Keratinocyte (primary cell): ENCODE data around the gene TMEM87B. TPM values are rescaled to one million over a fixed set of nuclear protein-coding genes. Genes with fewer than 3 reads are reported as not detected.

ENCODE experiments used
- DNase-seq: peaks from one replicate; pipeline ENCODE4 v3.0.0-alpha.2; 2011; ENCODE audit warnings: low read depth, missing footprints, low spot score
- FAIRE-seq: peaks from 2 replicates; lab custom pipeline; 2011; peaks lifted over from hg19 to GRCh38; lab: Jason Lieb, UNC
- H2AFZ ChIP-seq: 2 replicates; pipeline ENCODE4 v1.6.0; 2012; ENCODE audit warnings: low read length, control low read depth, inconsistent platforms; ENCODE audit not compliant: control insufficient read depth
- H3K27ac ChIP-seq: 2 replicates; pipeline ENCODE4 v1.5.1; 2011; ENCODE audit warnings: low read length; ENCODE audit not compliant: control insufficient read depth, insufficient read depth
- H3K27me3 ChIP-seq: 3 replicates; pipeline ENCODE4 v1.6.0; 2011; ENCODE audit warnings: low read length; ENCODE audit not compliant: control insufficient read depth, insufficient read depth; ENCODE audit errors: extremely low read depth
- H3K36me3 ChIP-seq, 2 experiments: 2 replicates in 1 of 2; 3 replicates in 1 of 2; pipeline ENCODE4 v1.5.1; 2011; ENCODE audit warnings: low read length in 2 of 2, mild to moderate bottlenecking in 1 of 2; ENCODE audit not compliant: control insufficient read depth in 2 of 2, insufficient read depth in 2 of 2; ENCODE audit errors: extremely low read depth in 1 of 2
- H3K4me1 ChIP-seq: 3 replicates; pipeline ENCODE4 v1.5.1; 2011; ENCODE audit warnings: low read length; ENCODE audit not compliant: control insufficient read depth, insufficient read depth; ENCODE audit errors: extremely low read depth
- H3K4me2 ChIP-seq: 3 replicates; pipeline ENCODE4 v1.6.0; 2011; ENCODE audit warnings: low read depth, low read length; ENCODE audit not compliant: control insufficient read depth, insufficient read depth; ENCODE audit errors: extremely low read depth
- H3K4me3 ChIP-seq, 3 experiments: fragments of 200-600 bp in 1 of 3; sonication (generic) in 1 of 3; 2 replicates in 2 of 3; 3 replicates in 1 of 3; pipeline ENCODE4 v1.5.1; 2011 to 2016; ENCODE audit warnings: low read length in 3 of 3, mild to moderate bottlenecking in 3 of 3, control low read depth in 2 of 3, inconsistent platforms in 1 of 3, low read depth in 1 of 3, mixed read lengths in 1 of 3, mixed run types in 1 of 3, moderate library complexity in 1 of 3; ENCODE audit not compliant: control insufficient read depth in 2 of 3, insufficient read depth in 2 of 3; ENCODE audit errors: extremely low read depth in 1 of 3
- H3K79me2 ChIP-seq: 2 replicates; pipeline ENCODE4 v1.6.0; 2012; ENCODE audit warnings: low read length; ENCODE audit not compliant: control insufficient read depth, insufficient read depth
- H3K9ac ChIP-seq: 3 replicates; pipeline ENCODE4 v1.6.0; 2011; ENCODE audit warnings: low read length; ENCODE audit not compliant: control insufficient read depth, insufficient read depth; ENCODE audit errors: extremely low read depth
- H3K9me1 ChIP-seq: 3 replicates; pipeline ENCODE4 v1.6.0; 2011; ENCODE audit warnings: low read length; ENCODE audit not compliant: control insufficient read depth, insufficient read depth; ENCODE audit errors: extremely low read depth
- H3K9me3 ChIP-seq: 2 replicates; pipeline ENCODE4 v1.5.1; 2012; ENCODE audit warnings: low read depth, low read length; ENCODE audit not compliant: control insufficient read depth
- H4K20me1 ChIP-seq: 3 replicates; pipeline ENCODE4 v1.6.0; 2011; ENCODE audit warnings: low read length; ENCODE audit not compliant: control insufficient read depth, insufficient read depth; ENCODE audit errors: extremely low read depth
- EZH2 ChIP-seq: IDR thresholded peaks from one replicate; pipeline ENCODE4 v1.6.1; 2012; ENCODE audit warnings: inconsistent platforms, mild to moderate bottlenecking, low read length, moderate library complexity
- dilution Hi-C: fragments of 300-500 bp; cut with MboI; formaldehyde crosslinking; loops from one replicate; pipeline ENCODE4 v1.7.0; 2020; ENCODE audit warnings: low sequenced_read_pairs; ENCODE audit not compliant: extremely low pct_ligation_motif_present
- polyA plus RNA-seq, 5 experiments: library from polyadenylated mRNA; depleted of rRNA in 3 of 5; stranded (reverse) in 3 of 5; stranded (forward) in 1 of 5; unstranded in 1 of 5; fragments of >200 nt; gene quantifications; 1 replicate in 1 of 5; 2 replicates in 3 of 5; 3 replicates in 1 of 5; pipeline versions ENCODE4 v1.2.1 to v1.2.3, GENCODE V29; 2011 to 2012; ENCODE audit warnings: missing spikeins in 2 of 5, low read depth in 1 of 5, low replicate concordance in 1 of 5
- TF ChIP-seq, protein P1 (sequence below), 3 experiments: IDR thresholded peaks in 1 of 3; conservative IDR thresholded peaks in 1 of 3; optimal IDR thresholded peaks in 1 of 3; 2 replicates in 2 of 3; 3 replicates in 1 of 3; pipeline versions ENCODE3 to v1.5.1; 2011; ENCODE audit warnings: low read length in 3 of 3, mild to moderate bottlenecking in 3 of 3, moderate library complexity in 2 of 3, control low read depth in 1 of 3, inconsistent platforms in 1 of 3; ENCODE audit not compliant: insufficient read depth in 2 of 3; ENCODE audit errors: extremely low read depth in 1 of 3

The TMEM87B gene
- polyA plus RNA-seq, 1 donor (not counting 4 experiments of a cell fraction or from before 2014, with no cell fraction given) = 37.3 TPM

DNA sequence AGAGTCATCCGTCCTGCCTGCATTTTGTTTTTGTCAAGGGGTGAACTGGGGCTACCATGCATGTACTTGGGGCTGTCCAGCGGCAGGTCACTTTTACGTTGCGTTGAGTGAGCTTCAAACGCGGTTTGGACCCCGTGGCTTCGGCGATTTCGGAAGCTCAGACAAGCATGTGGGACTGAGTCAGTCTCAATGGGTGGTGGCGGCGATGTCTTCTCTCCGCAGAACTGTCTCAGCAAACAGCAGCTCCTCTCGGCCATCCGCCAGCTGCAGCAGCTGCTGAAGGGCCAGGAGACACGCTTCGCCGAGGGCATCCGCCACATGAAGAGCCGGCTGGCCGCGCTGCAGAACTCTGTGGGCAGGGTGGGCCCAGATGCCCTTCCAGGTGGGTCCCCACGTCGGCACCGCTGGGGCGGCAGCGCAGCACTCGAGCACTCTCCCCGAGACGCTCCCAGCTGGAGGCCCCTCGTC lies 104.4 kb downstream of the TMEM87B start:
- TF ChIP-seq EZH2 = no peak
- TF ChIP-seq, protein P1, sequence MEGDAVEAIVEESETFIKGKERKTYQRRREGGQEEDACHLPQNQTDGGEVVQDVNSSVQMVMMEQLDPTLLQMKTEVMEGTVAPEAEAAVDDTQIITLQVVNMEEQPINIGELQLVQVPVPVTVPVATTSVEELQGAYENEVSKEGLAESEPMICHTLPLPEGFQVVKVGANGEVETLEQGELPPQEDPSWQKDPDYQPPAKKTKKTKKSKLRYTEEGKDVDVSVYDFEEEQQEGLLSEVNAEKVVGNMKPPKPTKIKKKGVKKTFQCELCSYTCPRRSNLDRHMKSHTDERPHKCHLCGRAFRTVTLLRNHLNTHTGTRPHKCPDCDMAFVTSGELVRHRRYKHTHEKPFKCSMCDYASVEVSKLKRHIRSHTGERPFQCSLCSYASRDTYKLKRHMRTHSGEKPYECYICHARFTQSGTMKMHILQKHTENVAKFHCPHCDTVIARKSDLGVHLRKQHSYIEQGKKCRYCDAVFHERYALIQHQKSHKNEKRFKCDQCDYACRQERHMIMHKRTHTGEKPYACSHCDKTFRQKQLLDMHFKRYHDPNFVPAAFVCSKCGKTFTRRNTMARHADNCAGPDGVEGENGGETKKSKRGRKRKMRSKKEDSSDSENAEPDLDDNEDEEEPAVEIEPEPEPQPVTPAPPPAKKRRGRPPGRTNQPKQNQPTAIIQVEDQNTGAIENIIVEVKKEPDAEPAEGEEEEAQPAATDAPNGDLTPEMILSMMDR (optimal IDR thresholded peaks at IDR 0.05 in 1 of 3, IDR thresholded peaks at IDR 0.05 in 1 of 3, conservative IDR thresholded peaks at IDR 0.05 in 1 of 3; ENCODE audit: extremely low read depth in 1 of 3, insufficient read depth in 2 of 3, low read length in 3 of 3) = no peak
- Histone ChIP-seq H3K4me2 (no peak overlapping the region), H3K27me3 (peaks cover 6% of the 10 kb centered on the region), H3K36me3 (no peaks in the 10 kb centered on the region), H3K9me1 (no peaks in the 10 kb centered on the region), H3K27ac (no peak overlapping the region), H3K4me3 (no peak overlapping the region), H3K79me2 (no peaks in the 10 kb centered on the region), H3K9ac (no peak overlapping the region), H4K20me1 (no peaks in the 10 kb centered on the region), H3K4me1 (no peaks in the 10 kb centered on the region), H2AFZ (no peak overlapping the region), H3K9me3 (no peaks in the 10 kb centered on the region)
- FAIRE-seq (no peak), DNase-seq (no peak)
- dilution Hi-C loops = no loop called here

DNA sequence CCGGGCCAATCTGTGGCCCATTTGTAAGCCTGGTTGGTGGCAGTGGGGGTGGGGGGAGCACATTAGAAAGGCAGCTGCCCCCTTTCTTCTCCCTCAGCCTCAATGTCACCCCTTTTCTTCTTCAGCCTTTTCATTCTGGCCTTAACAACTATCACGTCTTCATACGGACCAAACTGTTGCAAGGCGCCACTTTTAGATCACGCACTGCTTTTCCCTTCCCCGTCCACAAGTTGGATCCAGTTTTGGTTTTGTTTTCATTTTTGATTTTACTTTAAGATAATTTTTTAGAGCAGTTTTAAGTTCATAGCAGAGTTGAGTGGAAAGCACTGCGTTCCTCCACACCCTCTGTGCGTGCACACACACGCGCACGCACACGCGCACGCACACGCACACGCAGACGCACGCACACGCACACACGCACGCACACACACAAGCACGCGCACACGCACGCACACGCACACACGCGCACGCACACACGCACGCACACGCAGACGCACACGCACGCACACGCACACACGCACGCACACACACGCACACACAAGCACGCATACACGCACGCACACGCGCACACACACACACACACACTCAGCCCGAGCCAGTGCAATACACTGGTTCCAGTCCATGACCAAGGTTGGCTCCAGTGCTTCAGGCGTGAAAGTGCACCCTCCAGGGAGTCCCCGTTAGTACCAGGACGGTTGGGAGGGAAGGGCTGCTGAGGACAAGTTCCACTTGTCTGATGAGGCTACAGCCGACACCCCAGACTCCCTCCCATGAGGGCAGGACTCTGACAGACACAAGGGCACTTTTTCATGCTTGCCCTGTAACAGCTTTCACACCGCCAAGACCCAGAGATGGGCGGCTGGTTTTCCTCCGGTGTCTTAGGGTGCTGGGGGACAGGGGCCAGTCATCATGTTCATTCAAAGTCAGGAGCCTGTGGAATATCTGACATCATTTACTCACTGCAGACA lies 105.5 kb downstream of the TMEM87B start:
- no peak overlapping the region for H3K27ac ChIP-seq
- H4K20me1 ChIP-seq = no peaks in the 10 kb centered on the region
- H3K4me2 ChIP-seq = no peak overlapping the region
- H3K36me3 ChIP-seq = no peaks in the 10 kb centered on the region
- H3K4me1 ChIP-seq = no peaks in the 10 kb centered on the region
- H3K4me3 ChIP-seq = no peak overlapping the region
- TF ChIP-seq EZH2 = no peak
- TF ChIP-seq, protein P1 (optimal IDR thresholded peaks at IDR 0.05 in 1 of 3, IDR thresholded peaks at IDR 0.05 in 1 of 3, conservative IDR thresholded peaks at IDR 0.05 in 1 of 3; ENCODE audit: extremely low read depth in 1 of 3, insufficient read depth in 2 of 3, low read length in 3 of 3) = no peak
- FAIRE-seq = no peak
- no peak overlapping the region for H3K9ac ChIP-seq
- peaks cover 2% of the 10 kb centered on the region for H3K27me3 ChIP-seq
- H2AFZ ChIP-seq = no peak overlapping the region
- H3K9me3 ChIP-seq = no peaks in the 10 kb centered on the region
- no peaks in the 10 kb centered on the region for H3K79me2 ChIP-seq
- dilution Hi-C loops = no loop called here
- no peak for DNase-seq
- no peaks in the 10 kb centered on the region for H3K9me1 ChIP-seq
